SKM-1 (cell line): Measurements from ENCODE around the gene LRRTM1.
A peak's percentile ranks its signal among the peaks of the same experiment; 100 is the strongest.

Source experiments
- DNase-seq: peaks from one replicate; lab custom pipeline; 2025; ENCODE audit not compliant: unreplicated experiment; lab: John Stamatoyannopoulos, UW

The LRRTM1 gene

GRCh38 chr2:80303909-80304837 lies at the start of gene LRRTM1:
TSS of gene LRRTM1 (minus strand) at chr2:80304752. CDS start at chr2:80303819, 933 bp downstream.
- DNase-seq, result no peak

- DNase-seq, result no peak
Measured at GRCh38 chr2:80351231-80351630, 46.7 kb upstream of the LRRTM1 start.

GRCh38 chr2:80348953-80349352 lies 44.4 kb upstream of the LRRTM1 start:
- DNase-seq, result no peak

- no peak for DNase-seq
Measured at GRCh38 chr2:80348078-80348477, 43.5 kb upstream of the LRRTM1 start.

- no peak for DNase-seq
Measured at GRCh38 chr2:80340022-80340421, 35.5 kb upstream of the LRRTM1 start.

GRCh38 chr2:80338794-80339193 lies 34.2 kb upstream of the LRRTM1 start:
- no peak for DNase-seq

GRCh38 chr2:80335411-80335810 lies 30.9 kb upstream of the LRRTM1 start:
- DNase-seq, result no peak

- DNase-seq, result no peak
Measured at GRCh38 chr2:80333886-80334285, 29.3 kb upstream of the LRRTM1 start.

GRCh38 chr2:80330527-80331450 lies 26.2 kb upstream of the LRRTM1 start:
- no peak for DNase-seq

GRCh38 chr2:80329491-80329890 lies 24.9 kb upstream of the LRRTM1 start:
- DNase-seq, result no peak

- peak; percentile 3 for DNase-seq
Measured at GRCh38 chr2:80328159-80328571, 23.6 kb upstream of the LRRTM1 start.

- DNase-seq, result no peak
Measured at GRCh38 chr2:80326861-80327260, 22.3 kb upstream of the LRRTM1 start.

GRCh38 chr2:80326214-80326613 lies 21.7 kb upstream of the LRRTM1 start:
- DNase-seq, result no peak

GRCh38 chr2:80324525-80324924 lies 20.0 kb upstream of the LRRTM1 start:
- DNase-seq, result no peak

- no peak for DNase-seq
Measured at GRCh38 chr2:80323610-80324009, 19.1 kb upstream of the LRRTM1 start.

- DNase-seq, result no peak
Measured at GRCh38 chr2:80322958-80323357, 18.4 kb upstream of the LRRTM1 start.

GRCh38 chr2:80322311-80322920 lies 17.9 kb upstream of the LRRTM1 start:
- DNase-seq, result no peak

GRCh38 chr2:80312282-80312839 lies 7.8 kb upstream of the LRRTM1 start:
- DNase-seq, result no peak

GRCh38 chr2:80311304-80311703 lies 6.8 kb upstream of the LRRTM1 start:
- DNase-seq, result no peak

GRCh38 chr2:80303006-80303908 lies 1.3 kb downstream of the LRRTM1 start:
- no peak for DNase-seq
